HG03439 (cell line): ENCODE measurements around the gene SLC35A2.
"Not testable (repeated sequence)": the region's sequence is repeated elsewhere in the genome, so short reads cannot be mapped to it uniquely, and the experiment has no call there.

Source experiments
- ATAC-seq: cut with Tn5 transposase; IDR thresholded peaks from one replicate; pipeline ENCODE4 v1.9.1; 2021; ENCODE audit warnings: mild to moderate bottlenecking, moderate library complexity; ENCODE audit not compliant: unreplicated experiment

SLC35A2 gene

GRCh38 chrX:48854121-48854804 is 57.2 kb downstream of the SLC35A2 start:
- not testable (repeated sequence) for ATAC-seq

- not testable (repeated sequence) for ATAC-seq
Measured at GRCh38 chrX:48853494-48853893, 58.0 kb downstream of the SLC35A2 start.
